ENCODE results near the gene ENGASE. TPM values are rescaled to one million over a fixed set of nuclear protein-coding genes. Genes with fewer than 3 reads are reported as not detected.

The ENGASE gene
- polyA plus RNA-seq, 3 donors from 2014 or later = 1.9 to 6.6 (median 1.9) TPM

DNA sequence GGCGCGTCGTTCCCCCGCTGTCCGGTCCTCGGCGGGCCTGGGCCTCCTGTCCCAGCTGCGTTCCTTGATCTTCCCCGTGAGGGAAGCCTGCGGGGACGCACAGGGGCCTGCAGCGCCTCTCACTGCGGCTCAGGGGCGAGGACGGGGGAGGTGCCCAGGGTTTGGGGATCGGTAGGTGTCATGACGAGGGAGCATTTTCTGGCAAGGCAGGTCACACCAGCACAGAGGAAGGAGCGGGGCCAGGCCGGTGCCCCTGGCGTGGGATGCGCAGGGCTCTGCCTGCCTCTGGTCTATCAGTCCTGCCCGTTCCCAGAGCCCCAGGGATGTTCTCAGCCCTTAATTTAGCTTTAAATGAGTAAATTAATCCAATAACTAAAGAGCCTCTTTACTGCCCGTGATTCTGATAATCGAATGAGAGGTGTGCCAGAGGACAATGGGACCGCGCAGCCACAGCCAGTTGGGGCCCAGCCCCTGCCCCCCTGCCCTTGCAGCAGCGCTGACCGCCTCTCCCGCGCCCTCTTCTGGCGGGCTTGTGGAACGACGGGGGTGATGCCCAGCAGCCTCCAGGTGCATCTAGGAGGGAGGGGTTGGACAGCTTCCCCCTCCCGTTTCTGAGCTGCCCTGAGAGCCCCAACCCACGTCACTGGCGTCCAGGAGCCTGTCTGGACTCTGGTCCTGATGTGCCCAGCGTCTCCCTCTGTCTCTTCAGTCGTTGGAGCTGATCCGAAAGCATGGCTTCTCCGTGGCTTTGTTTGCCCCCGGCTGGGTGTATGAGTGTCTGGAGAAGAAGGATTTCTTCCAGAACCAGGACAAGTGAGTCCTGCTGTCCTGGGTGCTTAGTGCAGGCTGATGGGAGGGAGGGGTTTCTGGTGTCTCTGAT, 7.9 kb downstream of the ENGASE start:
- no peak overlapping the region for H3K27ac Mint-ChIP-seq

GRCh38 chr17:79083191-79083971, 8.8 kb downstream of the ENGASE start:
- Mint-ChIP-seq H3K4me1 (no peaks in the 10 kb centered on the region), H3K36me3 (peaks cover 5 to 9% (median 8%) of the 10 kb centered on the region in 3 donors)

More for the DNA sequence above, 7.9 kb downstream of the ENGASE start:
- H3K9me3 Mint-ChIP-seq = no peaks in the 10 kb centered on the region
- peaks cover 5 to 9% (median 8%) of the 10 kb centered on the region in 3 donors for H3K36me3 Mint-ChIP-seq
- H3K4me3 Mint-ChIP-seq = no peak overlapping the region
- H3K27me3 Mint-ChIP-seq (ENCODE audit: low read depth in 3 of 3) = peaks cover 0 to 6% (median 0%) of the 10 kb centered on the region in 3 donors
- peak; percentile 32 to 45 (median 37) for DNase-seq
- no peaks in the 10 kb centered on the region for H3K4me1 Mint-ChIP-seq

GRCh38 chr17:79084291-79085153, 9.9 kb downstream of the ENGASE start:
- Mint-ChIP-seq H3K36me3 (peaks cover 5 to 9% (median 8%) of the 10 kb centered on the region in 3 donors), H3K4me1 (no peaks in the 10 kb centered on the region), H3K4me3 (no peak overlapping the region), H3K27me3 (ENCODE audit: low read depth in 3 of 3) (peaks cover 0 to 5% (median 0%) of the 10 kb centered on the region in 3 donors), H3K27ac (no peak overlapping the region), H3K9me3 (no peaks in the 10 kb centered on the region)
- DNase-seq = no peak

More at GRCh38 chr17:79083191-79083971, 8.8 kb downstream of the ENGASE start:
- no peaks in the 10 kb centered on the region for H3K9me3 Mint-ChIP-seq
- H3K4me3 Mint-ChIP-seq = no peak overlapping the region
- no peak overlapping the region for H3K27ac Mint-ChIP-seq
- H3K27me3 Mint-ChIP-seq (ENCODE audit: low read depth in 3 of 3) = peaks cover 0 to 6% (median 0%) of the 10 kb centered on the region in 3 donors
- no peak for DNase-seq

- Mint-ChIP-seq H3K4me3 (no peak overlapping the region), H3K36me3 (peaks cover 4 to 6% (median 5%) of the 10 kb centered on the region in 3 donors), H3K27me3 (ENCODE audit: low read depth in 3 of 3) (peaks cover 0 to 5% (median 0%) of the 10 kb centered on the region in 3 donors), H3K9me3 (no peaks in the 10 kb centered on the region), H3K27ac (no peak overlapping the region), H3K4me1 (no peaks in the 10 kb centered on the region)
- DNase-seq = no peak
Observed at GRCh38 chr17:79085154-79085920, 10.7 kb downstream of the ENGASE start.

DNA sequence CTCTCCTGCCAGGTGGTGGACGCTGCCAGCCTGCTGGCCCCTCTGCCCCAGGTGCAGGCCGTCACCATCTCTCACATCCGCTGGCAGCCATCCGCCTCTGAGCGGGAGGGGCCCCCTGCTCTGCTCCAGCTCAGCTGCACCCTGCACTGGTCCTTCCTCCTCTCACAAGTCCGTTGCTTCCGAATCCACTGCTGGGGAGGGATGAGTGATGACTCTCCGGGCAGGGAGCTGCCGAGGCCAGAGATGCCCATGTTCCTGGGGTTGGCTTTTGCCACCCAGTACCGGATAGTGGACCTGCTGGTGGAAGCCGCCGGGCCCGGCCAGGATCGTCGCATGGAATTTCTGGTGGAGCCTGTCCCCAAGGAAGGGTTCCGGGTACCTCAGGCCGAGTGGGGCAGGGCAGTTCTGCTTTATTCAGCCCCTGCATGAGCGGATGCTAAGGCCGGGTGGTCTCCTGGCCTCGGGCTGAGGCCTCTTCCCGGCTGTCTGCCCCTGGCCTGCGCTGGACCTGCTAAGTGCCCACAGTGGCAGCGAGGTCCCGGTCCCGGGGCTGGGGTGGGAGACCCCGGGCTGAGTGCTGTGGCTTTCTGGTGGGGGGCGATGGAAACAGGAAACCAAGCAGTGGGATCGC, 11.4 kb downstream of the ENGASE start:
- Mint-ChIP-seq H3K27ac (peak overlapping the region in 1 of 6 donors; percentile 53), H3K4me1 (no peaks in the 10 kb centered on the region), H3K9me3 (no peaks in the 10 kb centered on the region), H3K4me3 (no peak overlapping the region), H3K36me3 (peaks cover 0 to 3% (median 0%) of the 10 kb centered on the region in 3 donors), H3K27me3 (ENCODE audit: low read depth in 3 of 3) (peaks cover 0 to 5% (median 2%) of the 10 kb centered on the region in 3 donors)
- DNase-seq = no peak

GRCh38 chr17:79086609-79087427, 12.2 kb downstream of the ENGASE start:
- Mint-ChIP-seq H3K36me3 (peaks cover 0 to 1% (median 0%) of the 10 kb centered on the region in 3 donors), H3K4me3 (no peak overlapping the region), H3K9me3 (no peaks in the 10 kb centered on the region), H3K27ac (peak overlapping the region in 1 of 6 donors; percentile 53), H3K27me3 (ENCODE audit: low read depth in 3 of 3) (peaks cover 0 to 5% (median 2%) of the 10 kb centered on the region in 3 donors), H3K4me1 (no peaks in the 10 kb centered on the region)
- no peak for DNase-seq

DNA sequence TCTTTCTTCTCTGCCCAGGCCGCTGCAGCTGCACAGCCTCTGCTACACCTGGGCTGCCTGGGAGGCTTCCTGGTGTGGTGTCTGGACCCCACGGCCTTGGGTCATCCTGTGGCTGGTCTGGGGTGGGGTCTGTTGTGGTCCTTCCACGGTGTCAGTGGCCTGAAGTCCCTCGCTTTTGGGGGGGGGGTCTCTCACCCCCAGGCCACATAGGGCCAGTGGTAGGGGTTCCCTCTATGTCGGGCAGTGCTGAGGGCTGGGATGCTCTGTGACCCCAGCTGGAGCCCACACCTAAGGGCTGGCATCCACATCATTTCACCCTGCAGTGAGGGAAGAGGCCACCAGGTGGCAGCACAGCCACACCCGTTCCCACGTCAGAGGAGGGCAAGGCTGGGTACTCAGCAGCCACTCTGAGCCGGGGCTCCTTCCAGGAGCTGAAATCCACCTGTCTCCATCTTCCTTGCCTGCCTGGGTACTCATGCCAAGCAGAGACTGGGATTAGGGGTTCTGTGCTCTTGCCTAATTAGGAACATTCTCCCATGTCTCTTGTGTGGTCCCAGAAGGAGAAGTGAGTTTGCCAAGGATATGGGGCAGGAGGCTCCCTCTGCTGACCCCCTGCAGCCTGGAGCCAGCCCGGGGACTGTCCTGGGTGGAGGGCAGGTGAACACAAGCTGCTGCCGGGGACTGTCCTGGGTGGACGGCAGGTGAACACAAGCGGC, 13.0 kb downstream of the ENGASE start:
- H3K9me3 Mint-ChIP-seq = no peaks in the 10 kb centered on the region
- H3K4me1 Mint-ChIP-seq = peaks cover 5 to 6% of the 10 kb centered on the region in 2 donors
- peak; percentile 52 to 61 (median 56) for DNase-seq
- no peaks in the 10 kb centered on the region for H3K36me3 Mint-ChIP-seq
- H3K27me3 Mint-ChIP-seq (ENCODE audit: low read depth in 3 of 3) = peaks cover 2 to 5% (median 4%) of the 10 kb centered on the region in 3 donors
- no peak overlapping the region for H3K27ac Mint-ChIP-seq
- H3K4me3 Mint-ChIP-seq = no peak overlapping the region

- no peaks in the 10 kb centered on the region for H3K9me3 Mint-ChIP-seq
- H3K4me3 Mint-ChIP-seq = no peak overlapping the region
- peaks cover 13 to 14% of the 10 kb centered on the region in 2 donors for H3K4me1 Mint-ChIP-seq
- no peak overlapping the region for H3K27ac Mint-ChIP-seq
- DNase-seq = no peak
- no peaks in the 10 kb centered on the region for H3K36me3 Mint-ChIP-seq
- peaks cover 4 to 9% (median 4%) of the 10 kb centered on the region in 3 donors for H3K27me3 Mint-ChIP-seq (ENCODE audit: low read depth in 3 of 3)
Observed at GRCh38 chr17:79088247-79088996, 13.8 kb downstream of the ENGASE start.

GRCh38 chr17:79088997-79089328, 14.3 kb downstream of the ENGASE start:
- Mint-ChIP-seq H3K27me3 (ENCODE audit: low read depth in 3 of 3) (peaks cover 6 to 12% (median 7%) of the 10 kb centered on the region in 3 donors), H3K4me3 (no peak overlapping the region), H3K4me1 (peaks cover 16 to 17% of the 10 kb centered on the region in 2 donors), H3K9me3 (no peaks in the 10 kb centered on the region), H3K36me3 (no peaks in the 10 kb centered on the region), H3K27ac (no peak overlapping the region)
- no peak for DNase-seq

- no peaks in the 10 kb centered on the region for H3K36me3 Mint-ChIP-seq
- H3K9me3 Mint-ChIP-seq = no peaks in the 10 kb centered on the region
- H3K27ac Mint-ChIP-seq = no peak overlapping the region
- H3K27me3 Mint-ChIP-seq (ENCODE audit: low read depth in 3 of 3) = peaks cover 6 to 10% (median 7%) of the 10 kb centered on the region in 3 donors
- no peak for DNase-seq
- H3K4me3 Mint-ChIP-seq = no peak overlapping the region
- peaks cover 17 to 18% of the 10 kb centered on the region in 2 donors for H3K4me1 Mint-ChIP-seq
Observed at GRCh38 chr17:79089720-79090442, 15.3 kb downstream of the ENGASE start.
